SK-N-MC (cell line): ENCODE measurements around the gene ETS2.

ENCODE experiments used
- DNase-seq: peaks from one replicate; pipeline ENCODE4 v3.0.0-alpha.2; 2011; ENCODE audit warnings: low read depth, low spot score
- H3K27ac ChIP-seq: fragments of 200-600 bp; sonication (generic); 2 replicates; pipeline ENCODE4 v1.5.1; 2016; ENCODE audit warnings: mixed run types
- H3K36me3 ChIP-seq: fragments of 200-600 bp; sonication (generic); 2 replicates; pipeline ENCODE4 v1.6.1; 2017; ENCODE audit warnings: antibody characterized with exemption, low read length, mixed read lengths; ENCODE audit not compliant: insufficient read depth
- H3K4me3 ChIP-seq: fragments of 200-600 bp; sonication (generic); 2 replicates; pipeline ENCODE4 v1.5.1; 2016
- H3K9ac ChIP-seq: fragments of 200-600 bp; sonication (generic); 2 replicates; pipeline ENCODE4 v1.8.0; 2017; ENCODE audit warnings: mixed run types, mixed read lengths; ENCODE audit not compliant: insufficient read length
- H3K9me3 ChIP-seq: fragments of 200-600 bp; sonication (generic); 2 replicates; pipeline ENCODE4 v1.6.1; 2017; ENCODE audit warnings: low read depth, mild to moderate bottlenecking, antibody characterized with exemption, low read length, moderate library complexity, mixed read lengths
- EZH2 ChIP-seq: fragments of 200-600 bp; sonication (generic); IDR thresholded peaks from one replicate; pipeline ENCODE4 v1.6.1; 2017; ENCODE audit warnings: antibody characterized with exemption
- FOXP2 ChIP-seq: optimal IDR thresholded peaks from 2 replicates; pipeline ENCODE3; 2011; ENCODE audit warnings: mild to moderate bottlenecking, moderate library complexity; ENCODE audit not compliant: insufficient read depth; ENCODE audit errors: extremely low read length, control extremely low read depth
- POLR2AphosphoS5 ChIP-seq: IDR thresholded peaks from 2 replicates; pipeline ENCODE4 v1.6.1; 2012; ENCODE audit warnings: mild to moderate bottlenecking, low read depth, low read length, borderline replicate concordance

Gene ETS2

GRCh38 chr21:38805328-38806152, at the start of gene ETS2:
Gene ETS2, plus strand, starts transcription at chr21:38805929. Its CDS starts 4,106 bp downstream, at chr21:38810035.
- Histone ChIP-seq H3K36me3 (peaks cover 19% of the 10 kb centered on the region), H3K27ac (no peak within 1 kb of the TSS), H3K9ac (peak within 1 kb of the TSS; percentile 88), H3K9me3 (no peaks in the 10 kb centered on the region), H3K4me3 (peak within 1 kb of the TSS; percentile 78)
- DNase-seq = no peak
- TF ChIP-seq EZH2 (no peak), POLR2AphosphoS5 (peak; percentile 78; the same call in 1 of the 2 replicates), FOXP2 (no peak)

GRCh38 chr21:38756746-38757145, 49.0 kb upstream of the ETS2 start:
- no peak for TF ChIP-seq EZH2
- no peak for TF ChIP-seq POLR2AphosphoS5
- TF ChIP-seq FOXP2 = no peak
- DNase-seq = no peak
- H3K4me3 ChIP-seq = no peak overlapping the region
- no peak overlapping the region for H3K27ac ChIP-seq
- no peak overlapping the region for H3K9ac ChIP-seq
- H3K36me3 ChIP-seq = no peaks in the 10 kb centered on the region
- no peaks in the 10 kb centered on the region for H3K9me3 ChIP-seq

- no peaks in the 10 kb centered on the region for H3K36me3 ChIP-seq
- H3K9ac ChIP-seq = no peak overlapping the region
- H3K4me3 ChIP-seq = no peak overlapping the region
- no peaks in the 10 kb centered on the region for H3K9me3 ChIP-seq
- H3K27ac ChIP-seq = no peak overlapping the region
- TF ChIP-seq POLR2AphosphoS5 (no peak), EZH2 (no peak), FOXP2 (no peak)
- DNase-seq = no peak
Measured at GRCh38 chr21:38758501-38759214, 47.1 kb upstream of the ETS2 start.

DNA sequence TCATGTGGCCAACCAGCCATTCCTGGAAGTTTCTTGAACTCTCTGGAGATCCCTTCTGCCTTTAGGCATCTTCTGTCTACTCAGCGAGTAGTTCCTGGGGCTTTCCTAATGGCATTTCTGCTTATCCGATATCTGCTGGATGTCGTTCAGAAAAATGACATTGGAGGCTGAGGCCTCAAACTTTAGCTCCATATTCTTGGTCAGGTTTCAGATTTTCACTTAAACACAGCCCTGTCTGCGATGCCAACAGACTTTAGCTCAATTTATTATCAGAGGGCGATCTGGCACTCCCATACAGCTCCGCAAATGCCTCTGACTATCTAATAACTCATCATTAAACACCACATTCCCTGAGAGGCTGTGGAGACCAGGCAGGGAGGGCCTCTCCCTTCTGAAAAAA, 46.3 kb upstream of the ETS2 start:
- H3K36me3 ChIP-seq = no peaks in the 10 kb centered on the region
- TF ChIP-seq POLR2AphosphoS5 = no peak
- H3K9ac ChIP-seq = no peak overlapping the region
- no peaks in the 10 kb centered on the region for H3K9me3 ChIP-seq
- H3K27ac ChIP-seq = no peak overlapping the region
- no peak overlapping the region for H3K4me3 ChIP-seq
- no peak for DNase-seq

DNA sequence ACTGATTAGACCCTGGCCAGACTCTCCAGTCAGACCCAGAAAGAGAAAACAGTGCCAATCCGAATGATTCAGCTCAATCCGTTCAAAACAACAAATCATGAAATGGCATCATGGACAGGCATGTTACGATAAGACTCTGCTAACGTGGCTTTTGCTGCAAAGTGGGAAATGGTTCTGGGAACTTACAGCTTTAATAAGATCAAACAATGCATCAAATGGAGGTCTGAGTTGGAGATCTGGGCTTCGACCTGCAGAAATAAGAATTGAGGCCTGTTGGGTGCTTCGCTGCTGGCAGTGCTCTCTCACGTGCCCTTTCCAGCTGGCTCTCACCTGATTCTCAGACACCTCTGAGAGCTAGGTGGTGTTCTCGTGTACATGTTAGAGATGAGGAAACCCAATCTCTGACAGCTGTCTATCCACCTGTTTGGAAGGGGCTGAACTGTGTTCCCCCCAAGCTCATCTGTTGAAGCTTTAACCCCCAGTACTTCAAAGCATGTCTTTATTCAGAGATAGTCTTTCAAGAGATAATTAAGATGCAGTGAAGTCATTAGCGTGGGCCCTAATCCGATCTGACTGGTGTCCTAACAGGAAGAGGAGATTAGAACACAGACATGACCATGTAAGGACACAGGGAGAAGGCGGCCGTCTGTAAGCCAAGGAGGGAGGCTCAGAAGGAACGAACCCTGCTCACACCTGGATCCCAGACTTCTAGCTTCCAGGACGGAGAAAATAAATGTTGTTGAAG, 45.5 kb upstream of the ETS2 start:
- no peaks in the 10 kb centered on the region for H3K36me3 ChIP-seq
- no peak overlapping the region for H3K27ac ChIP-seq
- TF ChIP-seq POLR2AphosphoS5 = no peak
- no peak for TF ChIP-seq EZH2
- no peak for TF ChIP-seq FOXP2
- no peaks in the 10 kb centered on the region for H3K9me3 ChIP-seq
- H3K9ac ChIP-seq = no peak overlapping the region
- no peak overlapping the region for H3K4me3 ChIP-seq
- DNase-seq = no peak

DNA sequence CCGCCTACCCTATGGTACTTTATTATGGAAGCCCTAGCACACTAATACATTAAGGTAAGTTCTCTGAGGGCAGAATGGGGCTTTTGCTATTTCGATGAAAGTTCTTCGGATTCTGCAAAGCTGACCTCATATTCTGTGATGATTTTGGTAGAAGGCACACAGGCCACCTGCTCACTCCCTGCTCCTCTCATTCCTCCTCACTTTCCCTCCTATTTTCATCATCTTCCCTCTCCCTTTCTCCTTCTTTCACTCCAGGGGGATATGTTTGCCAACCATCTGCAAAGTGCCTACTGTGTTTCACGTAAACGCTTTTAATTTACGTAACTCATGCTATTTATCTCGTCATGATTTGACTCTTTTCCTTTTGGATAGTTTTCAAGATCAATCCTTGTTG, 45.0 kb upstream of the ETS2 start:
- H3K9me3 ChIP-seq = no peaks in the 10 kb centered on the region
- DNase-seq = no peak
- H3K27ac ChIP-seq = no peak overlapping the region
- TF ChIP-seq FOXP2 (no peak), POLR2AphosphoS5 (no peak), EZH2 (no peak)
- H3K4me3 ChIP-seq = no peak overlapping the region
- no peak overlapping the region for H3K9ac ChIP-seq
- H3K36me3 ChIP-seq = no peaks in the 10 kb centered on the region

- no peak overlapping the region for H3K9ac ChIP-seq
- DNase-seq = no peak
Measured at GRCh38 chr21:38761531-38761930, 44.2 kb upstream of the ETS2 start.

DNA sequence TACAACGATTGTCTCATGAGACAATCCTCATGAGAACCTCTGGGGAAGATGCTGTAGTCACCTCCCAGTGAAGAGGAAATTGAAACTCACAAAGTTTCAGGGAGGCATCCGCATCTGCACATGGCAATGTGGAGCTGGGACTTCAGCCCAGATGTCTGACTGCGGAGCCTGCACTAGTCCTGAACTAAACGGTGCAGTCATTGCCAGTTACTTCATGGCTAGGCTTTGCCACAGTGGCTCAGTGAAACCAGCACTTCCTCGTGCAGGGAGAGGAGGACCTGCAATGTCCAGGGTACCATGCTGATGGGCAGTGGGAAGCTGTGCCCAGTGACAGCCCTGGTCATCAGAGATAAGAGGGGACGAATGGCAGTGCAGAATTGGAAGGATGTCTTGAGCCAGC, 40.7 kb upstream of the ETS2 start:
- Histone ChIP-seq H3K9ac (no peak overlapping the region), H3K9me3 (no peaks in the 10 kb centered on the region), H3K4me3 (no peak overlapping the region), H3K27ac (no peak overlapping the region), H3K36me3 (no peaks in the 10 kb centered on the region)
- TF ChIP-seq FOXP2 (no peak), POLR2AphosphoS5 (no peak), EZH2 (no peak)
- DNase-seq = no peak

More at GRCh38 chr21:38761531-38761930, 44.2 kb upstream of the ETS2 start:
- Histone ChIP-seq H3K27ac (no peak overlapping the region), H3K36me3 (no peaks in the 10 kb centered on the region), H3K4me3 (no peak overlapping the region), H3K9me3 (no peaks in the 10 kb centered on the region)
- TF ChIP-seq FOXP2 (no peak), POLR2AphosphoS5 (no peak)
